GM18951 (cell line): ENCODE measurements around the gene NPAS3.
"Not testable (repeated sequence)": the region's sequence is repeated elsewhere in the genome, so short reads cannot be mapped to it uniquely, and the experiment has no call there.

Experiments used
- POLR2A ChIP-seq: IDR thresholded peaks from 4 replicates; pipeline ENCODE4 v1.6.1; 2011; ENCODE audit warnings: mild to moderate bottlenecking; ENCODE audit not compliant: insufficient read length, insufficient read depth; ENCODE audit errors: extremely low read depth
- in situ Hi-C: fragments of 300-500 bp; cut with MboI; formaldehyde crosslinking; loops from one replicate; pipeline ENCODE4 v1.12.0; 2022; ENCODE audit warnings: low sequenced_read_pairs, mixed read lengths, inconsistent platforms; ENCODE audit not compliant: unreplicated experiment

NPAS3 gene

GRCh38 chr14:33045760-33046159 is 107.1 kb downstream of the NPAS3 start:
- no peak for TF ChIP-seq POLR2A
- in situ Hi-C loops = no loop called here

- TF ChIP-seq POLR2A = no peak
- in situ Hi-C loops = no loop called here
Measured at GRCh38 chr14:33052943-33053342, 114.3 kb downstream of the NPAS3 start.

GRCh38 chr14:33056213-33056612 is 117.5 kb downstream of the NPAS3 start:
- no peak for TF ChIP-seq POLR2A
- in situ Hi-C loops = no loop called here

DNA sequence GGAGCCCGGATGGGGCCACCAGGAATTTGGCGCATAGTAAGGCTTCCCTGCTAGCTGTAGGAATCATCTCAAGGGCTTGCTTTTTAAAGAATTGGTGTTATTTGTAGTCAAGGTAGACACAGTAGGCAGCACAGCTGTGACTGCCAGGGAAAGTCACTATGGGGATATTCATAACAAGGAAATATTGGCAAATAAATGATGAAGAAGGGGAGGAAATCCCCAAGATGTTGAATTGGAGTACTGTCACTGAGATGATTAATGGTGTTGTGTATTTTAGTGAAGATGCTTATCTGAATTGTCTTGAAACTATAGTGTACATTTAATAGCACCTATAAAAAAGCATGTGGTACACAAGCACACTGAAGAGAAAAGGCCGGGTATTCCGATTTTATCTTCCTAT is 118.9 kb downstream of the NPAS3 start:
- TF ChIP-seq POLR2A = no peak
- in situ Hi-C loops = no loop called here

DNA sequence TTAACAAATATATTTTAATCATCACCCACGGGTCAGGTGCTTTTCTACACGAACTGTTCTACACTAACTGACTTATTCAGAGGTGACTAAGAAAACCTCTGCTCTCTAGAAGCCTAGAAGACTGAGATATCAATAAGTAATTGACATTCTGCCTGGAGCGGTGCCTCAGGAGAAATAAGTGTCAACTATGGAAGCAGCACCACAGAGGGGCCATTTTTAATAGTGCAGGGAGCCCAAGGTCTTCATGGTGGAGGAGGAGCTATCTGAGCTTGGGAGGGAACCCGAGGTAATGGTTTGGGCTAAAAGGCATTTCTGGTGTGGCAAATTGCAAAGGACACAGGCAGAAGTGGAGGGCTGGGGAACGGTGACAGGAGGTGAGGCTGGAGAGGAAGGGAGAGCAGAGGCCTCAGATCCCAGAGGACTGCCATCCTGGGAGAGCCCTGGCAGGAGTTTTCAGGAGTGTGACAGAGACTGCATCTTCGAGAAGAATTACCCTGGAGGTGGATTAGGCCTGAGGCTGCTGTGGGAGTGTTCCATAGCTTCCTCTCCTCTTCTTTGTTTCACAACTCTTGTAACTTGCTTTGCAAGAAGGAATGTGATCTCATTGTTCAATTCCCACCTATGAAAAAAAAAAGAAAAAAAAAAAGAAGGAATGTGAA is 123.1 kb downstream of the NPAS3 start:
- in situ Hi-C loops = no loop called here

GRCh38 chr14:33062476-33062875 is 123.8 kb downstream of the NPAS3 start:
- no peak for TF ChIP-seq POLR2A
- in situ Hi-C loops = no loop called here

More for the DNA sequence above, 123.1 kb downstream of the NPAS3 start:
- TF ChIP-seq POLR2A = no peak

GRCh38 chr14:33062881-33063280 is 124.2 kb downstream of the NPAS3 start:
- TF ChIP-seq POLR2A = no peak
- in situ Hi-C loops = no loop called here

DNA sequence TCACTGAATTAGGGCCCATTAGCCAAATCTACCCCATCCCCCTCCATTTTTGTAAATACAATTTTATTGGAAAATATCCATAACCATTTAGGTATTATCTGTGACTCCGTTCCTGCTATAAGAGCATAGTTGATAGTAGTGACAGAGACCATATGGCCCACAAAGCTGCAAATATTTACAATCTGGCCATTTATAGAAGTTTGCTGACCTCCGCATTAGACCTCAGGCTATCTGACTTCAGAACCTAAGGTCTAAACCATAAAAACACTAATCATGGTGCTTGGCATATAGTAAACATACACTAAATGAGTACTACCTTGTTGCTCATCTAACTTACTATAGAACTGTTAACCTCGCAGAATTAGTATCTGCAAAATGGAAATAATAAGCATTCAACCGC is 124.8 kb downstream of the NPAS3 start:
- in situ Hi-C loops = no loop called here
- no peak for TF ChIP-seq POLR2A

DNA sequence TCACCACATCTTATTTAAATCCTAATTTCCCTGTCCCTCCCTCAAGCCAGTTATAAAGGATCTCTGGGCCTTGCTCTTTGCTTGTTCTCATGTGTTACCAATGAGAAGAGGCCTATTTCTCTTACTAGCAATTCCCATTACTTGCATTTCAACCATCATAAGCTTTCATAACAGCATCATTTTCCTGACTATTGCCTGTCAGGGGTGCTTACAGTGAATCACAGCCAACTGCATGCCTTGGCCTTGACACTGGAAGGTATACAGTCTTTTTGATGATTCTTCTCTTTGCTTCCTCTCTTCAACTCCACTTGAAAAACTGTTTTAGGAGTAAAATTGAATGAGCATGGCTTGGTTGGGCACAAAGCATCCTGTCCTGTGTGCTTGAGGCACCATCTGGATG is 127.0 kb downstream of the NPAS3 start:
- no peak for TF ChIP-seq POLR2A
- in situ Hi-C loops = no loop called here

- TF ChIP-seq POLR2A = no peak
- in situ Hi-C loops = no loop called here
Measured at GRCh38 chr14:33068040-33068439, 129.4 kb downstream of the NPAS3 start.

DNA sequence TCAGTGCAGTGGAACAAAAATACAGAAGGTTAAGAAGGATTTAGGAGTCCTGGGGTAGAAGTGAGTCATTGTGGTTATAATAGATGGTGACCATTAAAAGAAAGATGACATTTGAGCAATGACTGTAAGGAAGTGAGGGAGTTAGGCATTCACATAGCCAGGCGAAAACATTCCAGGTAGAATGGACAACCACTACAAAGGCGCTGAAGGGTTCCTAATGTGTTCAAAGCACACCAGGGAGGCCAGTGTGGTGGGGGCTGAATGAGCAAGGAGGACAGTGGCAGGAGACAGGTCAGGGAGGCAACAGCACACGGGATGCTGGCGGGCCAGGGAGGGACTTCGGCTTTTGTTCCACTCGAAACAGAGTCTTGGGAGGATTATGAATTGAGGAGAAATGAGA is 129.9 kb downstream of the NPAS3 start:
- in situ Hi-C loops = no loop called here
- TF ChIP-seq POLR2A = no peak

DNA sequence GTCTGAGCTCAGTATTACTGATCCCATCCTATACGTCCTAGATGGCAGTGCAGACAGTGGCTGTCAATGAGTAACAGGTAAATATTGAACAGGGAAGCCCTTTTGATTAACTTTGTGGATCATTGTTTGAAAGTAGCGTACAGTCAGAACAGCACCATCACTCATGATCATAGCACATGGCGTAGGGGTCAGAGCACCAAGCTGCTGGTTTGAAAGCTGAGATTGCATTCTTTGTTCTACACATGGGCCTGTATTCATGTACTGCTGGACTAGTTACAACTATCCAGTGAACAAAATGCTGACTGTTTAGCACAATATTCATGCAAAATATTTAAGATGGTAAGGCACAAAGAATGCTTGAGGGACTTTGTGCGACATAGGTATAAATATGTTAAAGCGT is 131.8 kb downstream of the NPAS3 start:
- in situ Hi-C loops = no loop called here
- no peak for TF ChIP-seq POLR2A

DNA sequence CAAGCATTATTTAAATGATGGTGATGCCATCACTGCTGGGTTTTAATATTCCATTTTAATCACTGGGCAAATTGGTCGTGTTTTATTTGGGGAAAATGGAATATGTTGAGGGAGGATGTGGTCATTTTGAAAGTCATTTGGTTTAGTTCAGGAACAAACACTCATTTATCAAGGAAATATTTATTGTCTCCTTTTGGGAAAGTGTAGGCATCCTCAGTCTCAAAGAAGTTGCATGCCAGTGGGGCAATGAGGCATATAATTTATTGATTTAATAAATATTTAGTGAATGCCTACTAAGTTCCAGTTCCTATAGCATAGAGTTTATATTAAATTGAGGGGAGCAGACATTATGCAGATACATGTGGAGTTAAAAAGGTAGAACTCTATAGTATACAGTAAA is 134.3 kb downstream of the NPAS3 start:
- in situ Hi-C loops = no loop called here
- no peak for TF ChIP-seq POLR2A

GRCh38 chr14:33081259-33081658 is 142.6 kb downstream of the NPAS3 start:
- no peak for TF ChIP-seq POLR2A
- in situ Hi-C loops = no loop called here

DNA sequence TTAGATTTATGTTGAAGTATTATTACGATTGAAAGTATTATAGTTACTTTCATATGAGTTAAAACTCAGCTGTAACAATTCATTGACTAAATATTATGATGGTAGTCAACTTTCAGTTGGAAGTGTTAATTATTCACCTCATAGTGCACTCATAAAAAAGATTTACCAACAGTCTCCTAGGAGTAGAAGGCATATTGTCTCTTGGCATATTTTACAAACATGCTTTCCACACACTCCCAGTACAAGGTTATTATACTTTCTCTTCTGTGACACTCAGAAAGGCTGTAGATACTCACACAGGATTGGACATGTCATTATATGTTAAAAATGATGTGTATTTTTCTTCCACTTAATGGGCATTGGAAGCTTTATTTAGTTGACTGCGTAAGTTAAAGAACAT is 147.1 kb downstream of the NPAS3 start:
- in situ Hi-C loops = no loop called here

DNA sequence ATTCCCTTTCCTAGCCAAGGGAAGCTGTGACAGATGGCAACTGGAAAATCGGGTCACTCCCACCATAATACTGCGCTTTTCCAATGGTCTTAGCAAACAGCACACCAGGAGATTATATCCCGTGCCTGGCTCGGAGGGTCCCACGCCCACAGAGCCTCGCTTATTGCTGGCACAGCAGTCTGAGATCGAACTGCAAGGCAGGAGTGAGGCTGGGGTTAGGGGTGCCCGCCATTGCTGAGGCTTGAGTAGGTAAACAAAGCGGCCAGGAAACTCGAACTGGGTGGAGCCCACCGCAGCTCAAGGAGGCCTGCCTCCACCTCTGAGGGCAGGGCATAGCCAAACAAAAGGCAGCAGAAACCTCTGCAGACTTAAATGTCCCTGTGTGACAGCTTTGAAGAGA is 149.6 kb downstream of the NPAS3 start:
- in situ Hi-C loops = not testable (repeated sequence)

More for the DNA sequence above, 147.1 kb downstream of the NPAS3 start:
- no peak for TF ChIP-seq POLR2A
